ENCODE data around the gene ATG4C. TPM values are rescaled to one million over a fixed set of nuclear protein-coding genes. Genes with fewer than 3 reads are reported as not detected.
"Not testable (repeated sequence)": the region's sequence is repeated elsewhere in the genome, so short reads cannot be mapped to it uniquely, and the experiment has no call there.

Gene ATG4C
- total and polyA plus RNA-seq, 3 donors from 2014 or later, result 6.8 to 10.2 (median 8.6) TPM

GRCh38 chr1:62761223-62761870 lies 22.6 kb upstream of the ATG4C start:
- H3K27me3 ChIP-seq; H3K4me3 ChIP-seq; intact Hi-C loops (cut with DNase I; ENCODE audit: low total_unique reads); H3K36me3 ChIP-seq (ENCODE audit: low read depth, missing control alignments); H3K9me3 ChIP-seq; H3K27ac ChIP-seq; DNase-seq; H3K4me1 ChIP-seq: not testable (repeated sequence)
- 93 to 95% methylated on average over 5 to 20 of the region's 30 CpGs for whole genome bisulfite sequencing, 2 donors

GRCh38 chr1:62762027-62762426 lies 21.9 kb upstream of the ATG4C start:
- H3K4me1 ChIP-seq; H3K27ac ChIP-seq; DNase-seq; H3K27me3 ChIP-seq; intact Hi-C loops (cut with DNase I; ENCODE audit: low total_unique reads); H3K4me3 ChIP-seq; H3K36me3 ChIP-seq (ENCODE audit: low read depth, missing control alignments); H3K9me3 ChIP-seq: not testable (repeated sequence)
- 82 to 86% methylated on average over 4 of the region's 4 CpGs for WGBS, 2 donors

- no peaks in the 10 kb centered on the region for H3K27me3 ChIP-seq
- no peak overlapping the region for H3K4me3 ChIP-seq
- no peak overlapping the region for H3K27ac ChIP-seq
- DNase-seq, result no peak
- no peaks in the 10 kb centered on the region for H3K36me3 ChIP-seq (ENCODE audit: low read depth, missing control alignments)
- H3K9me3 ChIP-seq, result no peaks in the 10 kb centered on the region
- TF ChIP-seq POLR2A (IDR thresholded peaks at IDR 0.05) (no peak), CTCF (IDR thresholded peaks at IDR 0.05) (no peak)
- H3K4me1 ChIP-seq, result no peaks in the 10 kb centered on the region
- intact Hi-C loops (cut with DNase I; ENCODE audit: low total_unique reads), result no loop called here
- WGBS, 2 donors, result 52 to 74% methylated on average over 4 of the region's 4 CpGs
These were observed 18.0 kb upstream of the ATG4C start for GRCh38 chr1:62765981-62766380.

GRCh38 chr1:62768551-62768950 lies 15.4 kb upstream of the ATG4C start:
- H3K9me3 ChIP-seq; intact Hi-C loops (cut with DNase I; ENCODE audit: low total_unique reads); H3K36me3 ChIP-seq (ENCODE audit: low read depth, missing control alignments); H3K4me1 ChIP-seq; H3K27ac ChIP-seq; DNase-seq; H3K27me3 ChIP-seq; H3K4me3 ChIP-seq: not testable (repeated sequence)
- WGBS, 2 donors, result 92 to 93% methylated on average over 11 of the region's 11 CpGs

GRCh38 chr1:62772607-62773295 lies 11.2 kb upstream of the ATG4C start:
- TF ChIP-seq CTCF (IDR thresholded peaks at IDR 0.05), result no peak
- TF ChIP-seq POLR2A (IDR thresholded peaks at IDR 0.05), result no peak
- H3K36me3 ChIP-seq (ENCODE audit: low read depth, missing control alignments), result no peaks in the 10 kb centered on the region
- H3K9me3 ChIP-seq, result no peaks in the 10 kb centered on the region
- 91 to 100% methylated on average over 1 of the region's 1 CpG for WGBS, 2 donors
- H3K4me1 ChIP-seq, result no peaks in the 10 kb centered on the region
- no peak overlapping the region for H3K4me3 ChIP-seq
- no peaks in the 10 kb centered on the region for H3K27me3 ChIP-seq
- intact Hi-C loops (cut with DNase I; ENCODE audit: low total_unique reads), result no loop called here
- no peak for DNase-seq
- H3K27ac ChIP-seq, result no peak overlapping the region

GRCh38 chr1:62774006-62774405 lies 9.9 kb upstream of the ATG4C start:
- H3K4me3 ChIP-seq, result no peak overlapping the region
- 84 to 94% methylated on average over 2 of the region's 2 CpGs for whole genome bisulfite sequencing, 2 donors
- no peaks in the 10 kb centered on the region for H3K9me3 ChIP-seq

More at GRCh38 chr1:62774006-62774405, 9.9 kb upstream of the ATG4C start:
- Histone ChIP-seq H3K36me3 (ENCODE audit: low read depth, missing control alignments) (no peaks in the 10 kb centered on the region), H3K4me1 (no peaks in the 10 kb centered on the region), H3K27ac (no peak overlapping the region), H3K27me3 (no peaks in the 10 kb centered on the region)
- no peak for TF ChIP-seq POLR2A (IDR thresholded peaks at IDR 0.05)
- no peak for TF ChIP-seq CTCF (IDR thresholded peaks at IDR 0.05)
- no peak for DNase-seq
- intact Hi-C loops (cut with DNase I; ENCODE audit: low total_unique reads), result no loop called here

Data from testis (tissue), 3 donors.